Prostate gland (tissue), 2 donors: ENCODE data around the gene HIVEP2. TPM values are rescaled to one million over a fixed set of nuclear protein-coding genes. Genes with fewer than 3 reads are reported as not detected.

Experiments used
- DNase-seq: peaks from one replicate; pipeline ENCODE4 v3.0.0-alpha.2; 2019; ENCODE audit warnings: low spot score
- H3K27ac ChIP-seq, 2 donors: fragments of 200-600 bp; sonication (generic); 2 replicates each; pipeline ENCODE4 v1.5.1; 2017 to 2019
- H3K27me3 ChIP-seq: fragments of 200-600 bp; sonication (generic); replicated peaks from 2 replicates; pipeline ENCODE4 v1.5.1; 2019; ENCODE audit not compliant: insufficient read depth
- H3K36me3 ChIP-seq, 2 donors: fragments of 200-600 bp; sonication (generic); 1 replicate in 1 of 2; 2 replicates in 1 of 2; pipeline versions ENCODE4 v1.5.1 to v1.8.1; 2017 to 2019
- H3K4me1 ChIP-seq: fragments of 200-600 bp; sonication (generic); replicated peaks from 2 replicates; pipeline ENCODE4 v1.5.1; 2019
- H3K4me3 ChIP-seq, 2 donors: fragments of 200-600 bp; sonication (generic); 2 replicates each; pipeline ENCODE4 v1.5.1; 2017 to 2019
- H3K9me3 ChIP-seq: fragments of 200-600 bp; sonication (generic); 2 replicates; pipeline ENCODE4 v1.5.1; 2017
- CTCF ChIP-seq, 4 experiments: fragments of 200-600 bp in 2 of 4; fragments of 450-650 bp in 2 of 4; sonication (generic) in 2 of 4; IDR thresholded peaks; 1 replicate in 3 of 4; 2 replicates in 1 of 4; pipeline ENCODE4 v1.5.1; 2016 to 2019; ENCODE audit warnings: antibody characterized with exemption in 4 of 4, mild to moderate bottlenecking in 2 of 4, moderate library complexity in 2 of 4
- POLR2A ChIP-seq: fragments of 450-650 bp; IDR thresholded peaks from one replicate; pipeline ENCODE4 v1.6.1; 2016; ENCODE audit warnings: antibody characterized with exemption, mild to moderate bottlenecking
- POLR2AphosphoS5 ChIP-seq: sonication (generic); formaldehyde crosslinking; IDR thresholded peaks from one replicate; pipeline ENCODE4 v1.6.1; 2017; ENCODE audit warnings: antibody characterized with exemption
- WGBS: methylation state at CpG from one replicate; pipeline ENCODE4 v1.1.5; 2018; 5-methylcytosine and 5-hydroxymethylcytosine counted together
- intact Hi-C: fragments of 100-400 bp; cut with DNase I; formaldehyde crosslinking; loops from one replicate; pipeline ENCODE4 v1.14.2; 2022
- total RNA-seq, 2 donors: library from RNA; depleted of rRNA; stranded (reverse); fragments of >200 nt; gene quantifications; one replicate each; pipeline ENCODE4 v1.1.0, GENCODE V29; 2016

HIVEP2 gene
- total RNA-seq, 2 donors from 2014 or later: 15.8 to 19.3 TPM

DNA sequence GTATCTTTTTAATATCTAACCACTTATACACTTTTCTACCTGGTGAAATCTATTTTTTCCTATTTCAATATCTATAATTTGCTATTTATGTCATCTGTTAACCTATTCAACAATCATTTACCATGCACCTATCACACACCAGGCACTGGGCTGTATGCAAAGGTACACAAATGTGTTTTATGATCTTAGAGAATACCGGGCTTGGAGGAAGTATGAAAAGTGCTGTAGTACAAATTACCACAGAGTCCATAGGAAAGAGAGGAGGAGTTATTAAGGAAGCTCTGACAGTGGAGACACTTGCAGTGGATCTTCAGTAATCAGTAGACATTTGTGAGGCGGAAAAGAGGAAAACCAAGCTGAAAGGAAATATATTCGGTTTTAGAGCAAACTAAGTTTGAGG lies 96.0 kb downstream of the HIVEP2 start:
- Histone ChIP-seq H3K27me3 (no peaks in the 10 kb centered on the region), H3K27ac (no peak overlapping the region), H3K4me3 (no peak overlapping the region), H3K36me3 (no peaks in the 10 kb centered on the region), H3K9me3 (no peaks in the 10 kb centered on the region), H3K4me1 (peaks cover 6% of the 10 kb centered on the region)
- TF ChIP-seq CTCF (IDR thresholded peaks at IDR 0.05): no peak
- no peak for TF ChIP-seq POLR2A
- no peak for TF ChIP-seq POLR2AphosphoS5
- DNase-seq: no peak
- 76% methylated on average over 3 of the region's 3 CpGs for WGBS
- intact Hi-C loops: loop anchor here (5.0 kb wide), 1 partner anchor 93 kb away; no protein-coding TSS in a partner anchor

- no peaks in the 10 kb centered on the region for H3K9me3 ChIP-seq
- no peak for DNase-seq
- H3K4me1 ChIP-seq: peaks cover 6% of the 10 kb centered on the region
- no peaks in the 10 kb centered on the region for H3K36me3 ChIP-seq
- intact Hi-C loops: loop anchor here (5.0 kb wide), 1 partner anchor 94 kb away; no protein-coding TSS in a partner anchor
- H3K27ac ChIP-seq: no peak overlapping the region
- H3K27me3 ChIP-seq: no peaks in the 10 kb centered on the region
- TF ChIP-seq CTCF (IDR thresholded peaks at IDR 0.05): no peak
- no peak overlapping the region for H3K4me3 ChIP-seq
These were observed 96.8 kb downstream of the HIVEP2 start for GRCh38 chr6:142848156-142848555.

GRCh38 chr6:142846883-142847287 lies 98.1 kb downstream of the HIVEP2 start:
- Histone ChIP-seq H3K27me3 (no peaks in the 10 kb centered on the region), H3K4me3 (no peak overlapping the region), H3K9me3 (no peaks in the 10 kb centered on the region), H3K27ac (peak overlapping the region; percentile 66 to 77), H3K36me3 (no peaks in the 10 kb centered on the region), H3K4me1 (peaks cover 6% of the 10 kb centered on the region)
- intact Hi-C loops: loop anchor here (5.0 kb wide), 1 partner anchor 95 kb away; no protein-coding TSS in a partner anchor
- DNase-seq: no peak
- TF ChIP-seq POLR2AphosphoS5 (no peak), CTCF (IDR thresholded peaks at IDR 0.05) (no peak), POLR2A (no peak)
- WGBS: 73% methylated on average over 5 of the region's 5 CpGs

- Histone ChIP-seq H3K27ac (peak overlapping the region; percentile 66 to 77), H3K4me1 (peaks cover 6% of the 10 kb centered on the region), H3K4me3 (peak overlapping the region in 1 of 2 donors; percentile 27), H3K36me3 (no peaks in the 10 kb centered on the region), H3K27me3 (no peaks in the 10 kb centered on the region), H3K9me3 (no peaks in the 10 kb centered on the region)
- WGBS: 32% methylated on average over 2 of the region's 2 CpGs
- TF ChIP-seq POLR2A (no peak), POLR2AphosphoS5 (no peak), CTCF (IDR thresholded peaks at IDR 0.05) (no peak)
- intact Hi-C loops: loop anchor here (5.0 kb wide), 1 partner anchor 96 kb away; no protein-coding TSS in a partner anchor
- DNase-seq: no peak
These were observed 98.5 kb downstream of the HIVEP2 start for GRCh38 chr6:142846459-142846831.

DNA sequence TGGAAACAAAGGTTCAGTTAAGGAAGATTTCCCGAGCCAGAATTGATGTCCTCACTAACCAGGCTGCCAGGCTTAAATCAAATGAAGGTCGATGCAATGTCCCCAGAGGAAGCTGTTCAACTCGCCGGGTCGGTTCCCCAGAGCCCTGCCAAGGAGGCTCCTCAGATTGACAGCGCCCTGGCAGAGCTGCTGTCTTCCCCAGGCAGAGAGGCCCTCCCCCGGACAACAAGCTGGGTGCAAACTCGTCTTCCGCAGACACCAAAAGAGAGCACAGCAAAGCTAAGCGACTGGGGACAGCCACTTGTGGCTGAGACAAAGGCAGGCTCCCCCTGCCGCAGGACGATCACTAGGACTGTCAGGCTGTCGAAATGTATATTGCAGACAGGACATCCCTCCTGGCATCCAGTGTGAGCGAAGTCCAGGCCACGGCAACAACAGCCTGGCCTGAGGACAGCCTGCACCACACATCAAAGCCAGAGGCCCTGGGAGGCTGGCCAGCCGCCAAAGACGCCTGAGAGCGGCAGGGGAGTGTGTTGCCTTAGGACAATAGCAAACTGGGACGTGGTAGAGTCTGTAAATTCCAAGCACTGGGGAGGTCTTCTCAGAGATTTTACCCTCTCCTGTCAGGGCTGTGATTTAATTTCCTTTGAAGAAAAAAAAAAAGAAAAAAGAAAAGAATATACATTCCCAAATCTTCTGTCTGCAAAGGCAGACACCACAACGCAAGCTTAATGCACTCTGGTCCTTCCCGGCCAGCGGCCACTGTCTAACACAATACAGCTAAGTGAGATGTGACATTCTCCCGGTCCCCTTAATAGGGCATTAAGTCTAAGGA lies 99.1 kb downstream of the HIVEP2 start:
- Histone ChIP-seq H3K36me3 (no peaks in the 10 kb centered on the region), H3K4me3 (peak overlapping the region; percentile 9 to 27), H3K4me1 (peaks cover 6% of the 10 kb centered on the region), H3K27me3 (no peaks in the 10 kb centered on the region), H3K9me3 (no peaks in the 10 kb centered on the region), H3K27ac (peak overlapping the region; percentile 66 to 77)
- peak; percentile 75 for TF ChIP-seq POLR2AphosphoS5
- no peak for TF ChIP-seq POLR2A
- DNase-seq: peak; percentile 89
- 2% methylated on average over 21 of the region's 23 CpGs for WGBS
- intact Hi-C loops: loop anchor here (5.0 kb wide), 1 partner anchor 96 kb away; no protein-coding TSS in a partner anchor
